ENCODE measurements around the gene ZNRF1. TPM values are rescaled to one million over a fixed set of nuclear protein-coding genes. Genes with fewer than 3 reads are reported as not detected.

Gene ZNRF1
- total and polyA plus RNA-seq, 2 of the 13 experiments (the other 11 are each of a cell fraction or from before 2014, with no cell fraction given) = 43.9 to 58.7 TPM

DNA sequence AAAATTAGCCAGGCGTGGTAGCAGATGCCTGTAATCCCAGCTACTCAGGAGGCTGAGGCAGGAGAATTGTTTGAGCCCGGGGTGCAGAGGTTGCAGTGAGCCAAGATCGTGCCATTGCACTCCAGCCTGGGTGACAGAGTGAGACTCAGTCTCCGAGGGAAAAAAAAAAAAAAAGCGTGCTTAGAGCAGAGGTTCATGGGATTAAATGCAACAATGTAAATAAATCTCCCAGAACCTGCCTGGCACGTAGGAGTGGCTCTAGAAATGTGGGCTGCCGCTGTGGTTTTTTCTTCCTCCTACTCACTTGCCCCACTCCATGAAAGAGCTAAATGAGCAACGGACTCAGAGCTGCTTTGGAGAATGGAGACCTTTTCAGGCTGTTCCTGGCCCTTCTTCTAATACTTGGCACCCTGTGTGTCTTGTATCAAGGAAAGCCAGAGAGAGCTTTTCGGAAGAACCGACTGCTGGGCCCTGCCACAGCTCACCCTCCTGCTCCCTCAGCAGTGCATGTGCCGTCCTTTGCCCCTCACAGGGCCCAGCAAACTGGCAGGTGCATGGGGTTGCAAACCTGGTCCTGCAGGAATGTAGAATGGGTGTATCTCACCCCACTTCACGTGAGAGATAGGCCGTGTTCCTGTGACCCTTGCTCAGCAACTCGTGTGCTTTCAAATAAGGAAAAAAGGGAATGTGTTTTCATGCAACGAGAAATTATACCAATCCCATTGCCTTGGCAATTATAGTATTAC, 65.8 kb downstream of the ZNRF1 start (continued):
- TF ChIP-seq THAP9 (CRISPR knock-in tag; IDR thresholded peaks at IDR 0.05; ENCODE audit: borderline replicate concordance) = 0 out of 2 replicates have a peak, but pooled peaks have one; percentile 50
- TF ChIP-seq RFXAP (CRISPR knock-in tag; IDR thresholded peaks at IDR 0.05; ENCODE audit: borderline replicate concordance) = no peak
- peak; percentile 56; the same call in 1 of the 2 replicates for TF ChIP-seq KAT8 (CRISPR knock-in tag; IDR thresholded peaks at IDR 0.05)
- TF ChIP-seq KDM5A (IDR thresholded peaks at IDR 0.05; ENCODE audit: borderline replicate concordance, low read length) = no peak
- TF ChIP-seq SOX6 (IDR thresholded peaks at IDR 0.05) = no peak
- TF ChIP-seq SOX6 (CRISPR knock-in tag; IDR thresholded peaks at IDR 0.05) = peak; percentile 47; the same call in 1 of the 2 replicates
- no peak for TF ChIP-seq ZBTB42 (CRISPR knock-in tag; IDR thresholded peaks at IDR 0.05)
- TF ChIP-seq HOXD1 (CRISPR knock-in tag; IDR thresholded peaks at IDR 0.05) = peak; percentile 23; the same call in 1 of the 2 replicates
- TF ChIP-seq MED8 (CRISPR knock-in tag; IDR thresholded peaks at IDR 0.05; ENCODE audit: insufficient replicate concordance) = no peak
- TF ChIP-seq, protein P1, sequence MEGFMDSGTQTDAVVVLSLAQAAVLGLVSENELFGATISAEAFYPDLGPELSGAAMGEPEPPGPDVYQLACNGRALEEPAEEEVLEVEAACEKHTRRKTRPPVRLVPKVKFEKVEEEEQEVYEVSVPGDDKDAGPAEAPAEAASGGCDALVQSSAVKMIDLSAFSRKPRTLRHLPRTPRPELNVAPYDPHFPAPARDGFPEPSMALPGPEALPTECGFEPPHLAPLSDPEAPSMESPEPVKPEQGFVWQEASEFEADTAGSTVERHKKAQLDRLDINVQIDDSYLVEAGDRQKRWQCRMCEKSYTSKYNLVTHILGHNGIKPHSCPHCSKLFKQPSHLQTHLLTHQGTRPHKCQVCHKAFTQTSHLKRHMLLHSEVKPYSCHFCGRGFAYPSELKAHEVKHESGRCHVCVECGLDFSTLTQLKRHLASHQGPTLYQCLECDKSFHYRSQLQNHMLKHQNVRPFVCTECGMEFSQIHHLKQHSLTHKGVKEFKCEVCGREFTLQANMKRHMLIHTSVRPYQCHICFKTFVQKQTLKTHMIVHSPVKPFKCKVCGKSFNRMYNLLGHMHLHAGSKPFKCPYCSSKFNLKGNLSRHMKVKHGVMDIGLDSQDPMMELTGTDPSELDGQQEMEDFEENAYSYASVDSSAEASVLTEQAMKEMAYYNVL (CRISPR knock-in tag; IDR thresholded peaks at IDR 0.05; ENCODE audit: borderline replicate concordance) = no peak
- no peak for TF ChIP-seq RXRA (CRISPR knock-in tag; IDR thresholded peaks at IDR 0.05)
- TF ChIP-seq, protein P2, sequence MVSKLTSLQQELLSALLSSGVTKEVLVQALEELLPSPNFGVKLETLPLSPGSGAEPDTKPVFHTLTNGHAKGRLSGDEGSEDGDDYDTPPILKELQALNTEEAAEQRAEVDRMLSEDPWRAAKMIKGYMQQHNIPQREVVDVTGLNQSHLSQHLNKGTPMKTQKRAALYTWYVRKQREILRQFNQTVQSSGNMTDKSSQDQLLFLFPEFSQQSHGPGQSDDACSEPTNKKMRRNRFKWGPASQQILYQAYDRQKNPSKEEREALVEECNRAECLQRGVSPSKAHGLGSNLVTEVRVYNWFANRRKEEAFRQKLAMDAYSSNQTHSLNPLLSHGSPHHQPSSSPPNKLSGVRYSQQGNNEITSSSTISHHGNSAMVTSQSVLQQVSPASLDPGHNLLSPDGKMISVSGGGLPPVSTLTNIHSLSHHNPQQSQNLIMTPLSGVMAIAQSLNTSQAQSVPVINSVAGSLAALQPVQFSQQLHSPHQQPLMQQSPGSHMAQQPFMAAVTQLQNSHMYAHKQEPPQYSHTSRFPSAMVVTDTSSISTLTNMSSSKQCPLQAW (CRISPR knock-in tag; IDR thresholded peaks at IDR 0.05) = peak; percentile 36; the same call in 1 of the 2 replicates
- TF ChIP-seq, protein P3, sequence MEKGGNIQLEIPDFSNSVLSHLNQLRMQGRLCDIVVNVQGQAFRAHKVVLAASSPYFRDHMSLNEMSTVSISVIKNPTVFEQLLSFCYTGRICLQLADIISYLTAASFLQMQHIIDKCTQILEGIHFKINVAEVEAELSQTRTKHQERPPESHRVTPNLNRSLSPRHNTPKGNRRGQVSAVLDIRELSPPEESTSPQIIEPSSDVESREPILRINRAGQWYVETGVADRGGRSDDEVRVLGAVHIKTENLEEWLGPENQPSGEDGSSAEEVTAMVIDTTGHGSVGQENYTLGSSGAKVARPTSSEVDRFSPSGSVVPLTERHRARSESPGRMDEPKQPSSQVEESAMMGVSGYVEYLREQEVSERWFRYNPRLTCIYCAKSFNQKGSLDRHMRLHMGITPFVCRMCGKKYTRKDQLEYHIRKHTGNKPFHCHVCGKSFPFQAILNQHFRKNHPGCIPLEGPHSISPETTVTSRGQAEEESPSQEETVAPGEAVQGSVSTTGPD (CRISPR knock-in tag; IDR thresholded peaks at IDR 0.05) = no peak
- TF ChIP-seq SAP130 (CRISPR knock-in tag; IDR thresholded peaks at IDR 0.05; ENCODE audit: low read depth) = peak; percentile 67
- TF ChIP-seq ZNF761 (CRISPR knock-in tag; conservative IDR thresholded peaks at IDR 0.05) = 0 out of 2 replicates have a peak, but pooled peaks have one; percentile 45
- TF ChIP-seq NONO (IDR thresholded peaks at IDR 0.05) = no peak
- TF ChIP-seq NONO (CRISPR knock-in tag; conservative IDR thresholded peaks at IDR 0.05) = no peak
- TF ChIP-seq ELF3 (CRISPR knock-in tag; IDR thresholded peaks at IDR 0.05) = peak; percentile 78
- TF ChIP-seq ZNF792 (CRISPR knock-in tag; IDR thresholded peaks at IDR 0.05) = 0 out of 2 replicates have a peak, but pooled peaks have one; percentile 5
- 0 out of 2 replicates have a peak, but pooled peaks have one; percentile 66 for TF ChIP-seq ZNF430 (CRISPR knock-in tag; IDR thresholded peaks at IDR 0.05)
- peak; percentile 99 for TF ChIP-seq ZNF331 (CRISPR knock-in tag; IDR thresholded peaks at IDR 0.05)

Data from HepG2 (cell line).